Body of pancreas (tissue), 4 donors: ENCODE results near the gene CSRNP2. TPM values are rescaled to one million over a fixed set of nuclear protein-coding genes. Genes with fewer than 3 reads are reported as not detected.

Source experiments
- ATAC-seq: fragments of 150-250 bp; one replicate; pipeline ENCODE4 v1.9.1; 2016
- DNase-seq, 4 donors: peaks; one replicate each; pipeline ENCODE4 v3.0.0-alpha.2; 2019
- H3K27ac ChIP-seq, 4 donors: fragments of 200-600 bp; sonication (generic); 1 replicate in 3 of 4; 2 replicates in 1 of 4; pipeline versions ENCODE4 v1.5.1 to v1.6.1; 2016 to 2019; ENCODE audit warnings: mild to moderate bottlenecking in 1 of 4, mixed read lengths in 1 of 4, moderate library complexity in 1 of 4
- H3K27me3 ChIP-seq, 2 donors: fragments of 200-600 bp; sonication (generic); one replicate each; pipeline ENCODE4 v1.6.0; 2016; ENCODE audit warnings: mild to moderate bottlenecking in 1 of 2
- H3K36me3 ChIP-seq, 2 donors: fragments of 200-600 bp; sonication (generic); replicated peaks in 1 of 2; 2 replicates each; pipeline ENCODE4 v1.5.1; 2016; ENCODE audit warnings: low read depth in 2 of 2; ENCODE audit not compliant: insufficient read depth in 1 of 2
- H3K4me1 ChIP-seq: fragments of 200-600 bp; sonication (generic); one replicate; pipeline ENCODE4 v1.6.0; 2016
- H3K4me3 ChIP-seq, 2 donors: fragments of 200-600 bp; sonication (generic); 1 replicate in 1 of 2; 2 replicates in 1 of 2; pipeline ENCODE4 v1.5.1; 2016 to 2019
- H3K9me3 ChIP-seq, 3 donors: fragments of 200-600 bp; sonication (generic); 1 replicate in 2 of 3; 2 replicates in 1 of 3; pipeline ENCODE4 v1.5.1; 2016
- CTCF ChIP-seq, 7 experiments: fragments of 450-650 bp in 4 of 7; fragments of 200-600 bp in 3 of 7; sonication (generic) in 3 of 7; IDR thresholded peaks; one replicate each; pipeline ENCODE4 v1.5.1; 2016 to 2019; ENCODE audit warnings: antibody characterized with exemption in 7 of 7
- POLR2A ChIP-seq, 3 donors: fragments of 450-650 bp; IDR thresholded peaks; one replicate each; pipeline ENCODE4 v1.6.1; 2016; ENCODE audit warnings: antibody characterized with exemption in 3 of 3, mild to moderate bottlenecking in 2 of 3
- WGBS, 2 donors: methylation state at CpG; one replicate each; pipeline ENCODE4 v1.1.5; 2017; 5-methylcytosine and 5-hydroxymethylcytosine counted together
- intact Hi-C: fragments of 100-400 bp; cut with DNase I; formaldehyde crosslinking; loops from one replicate; pipeline ENCODE4 v1.15.1; 2023
- total RNA-seq, 2 donors: library from RNA; depleted of rRNA; stranded (reverse); fragments of >200 nt; gene quantifications; one replicate each; pipeline ENCODE4 v1.1.0, GENCODE V29; 2016

Gene CSRNP2
- total RNA-seq, 2 donors from 2014 or later = 20.8 to 25.4 TPM

DNA sequence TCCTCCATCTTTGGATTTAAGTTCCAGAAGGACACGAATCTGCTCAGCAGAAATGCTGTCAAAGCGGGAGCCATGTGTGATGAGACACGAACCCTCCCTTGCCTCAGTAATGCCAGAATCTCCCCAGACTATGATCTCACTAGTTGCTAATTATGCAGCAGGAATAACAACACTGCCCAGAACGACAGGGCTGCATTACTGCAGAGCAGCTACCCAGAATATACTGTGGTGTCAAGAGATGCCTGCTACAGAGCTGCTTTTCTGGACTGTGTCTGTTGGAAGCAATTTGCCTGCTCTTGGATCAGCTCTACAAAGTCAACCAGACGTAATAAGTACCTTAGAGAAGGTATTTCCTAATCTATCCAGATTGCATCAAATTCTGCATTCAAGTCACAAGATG lies 5.5 kb downstream of the CSRNP2 start:
- 67 to 71% methylated on average over 5 of the region's 5 CpGs for WGBS, 2 donors
- H3K27ac ChIP-seq = no peak overlapping the region
- intact Hi-C loops = no loop called here
- H3K36me3 ChIP-seq = peaks cover 0 to 1% of the 10 kb centered on the region in 2 donors
- H3K27me3 ChIP-seq = no peaks in the 10 kb centered on the region
- DNase-seq = no peak
- no peak overlapping the region for H3K4me3 ChIP-seq
- peaks cover 8% of the 10 kb centered on the region for H3K4me1 ChIP-seq
- ATAC-seq = no peak
- H3K9me3 ChIP-seq = no peaks in the 10 kb centered on the region
- TF ChIP-seq CTCF (IDR thresholded peaks at IDR 0.05) (no peak), POLR2A (IDR thresholded peaks at IDR 0.05) (no peak)

DNA sequence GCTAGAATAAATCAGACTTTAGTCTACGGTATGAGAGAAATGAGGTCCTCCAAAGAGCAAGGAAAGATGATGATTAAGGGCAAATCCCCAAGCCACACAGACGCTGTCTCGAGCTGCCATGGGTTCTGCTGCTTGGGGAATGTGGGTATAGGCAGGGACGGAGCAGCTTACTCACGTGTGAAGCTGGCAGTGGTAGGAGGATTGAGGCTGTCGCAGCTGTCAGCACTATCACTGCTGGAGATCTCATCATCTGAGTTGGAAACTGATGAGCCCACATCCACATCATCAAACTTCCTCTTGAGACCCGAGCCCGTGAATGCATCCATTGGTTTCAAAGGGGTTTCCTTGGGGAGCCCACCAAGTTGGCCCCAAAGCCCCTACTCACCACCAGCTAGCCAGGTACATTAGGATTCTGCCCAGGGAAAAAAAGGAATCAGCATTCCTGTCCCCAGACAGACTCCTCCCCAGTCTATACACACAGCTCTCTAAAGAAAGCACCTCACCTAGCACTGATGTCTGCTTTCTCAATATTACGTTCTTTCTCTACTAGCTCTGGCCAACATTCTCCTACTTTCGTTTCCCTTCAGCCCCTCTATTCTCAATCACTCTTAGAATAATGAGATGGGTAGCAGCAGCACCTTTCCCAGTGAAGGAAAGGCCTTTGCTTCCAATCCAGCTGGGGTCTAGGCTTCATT lies 7.0 kb downstream of the CSRNP2 start:
- Histone ChIP-seq H3K27ac (no peak overlapping the region), H3K4me3 (no peak overlapping the region), H3K4me1 (peaks cover 8% of the 10 kb centered on the region), H3K36me3 (peaks cover 0 to 1% of the 10 kb centered on the region in 2 donors), H3K27me3 (no peaks in the 10 kb centered on the region), H3K9me3 (no peaks in the 10 kb centered on the region)
- intact Hi-C loops = no loop called here
- ATAC-seq (no peak), DNase-seq (no peak)
- TF ChIP-seq POLR2A (IDR thresholded peaks at IDR 0.05) (no peak), CTCF (IDR thresholded peaks at IDR 0.05) (no peak)
- WGBS, 2 donors = 88 to 92% methylated on average over 10 of the region's 10 CpGs

GRCh38 chr12:51075390-51075789 lies 8.0 kb downstream of the CSRNP2 start:
- 86 to 98% methylated on average over 5 of the region's 5 CpGs for WGBS, 2 donors
- Histone ChIP-seq H3K9me3 (no peaks in the 10 kb centered on the region), H3K27me3 (no peaks in the 10 kb centered on the region), H3K4me1 (peaks cover 11% of the 10 kb centered on the region), H3K27ac (no peak overlapping the region), H3K36me3 (peaks cover 0 to 1% of the 10 kb centered on the region in 2 donors), H3K4me3 (no peak overlapping the region)
- ATAC-seq (no peak), DNase-seq (no peak)
- intact Hi-C loops = no loop called here
- TF ChIP-seq CTCF (IDR thresholded peaks at IDR 0.05) = no peak
- TF ChIP-seq POLR2A (IDR thresholded peaks at IDR 0.05) = no peak

DNA sequence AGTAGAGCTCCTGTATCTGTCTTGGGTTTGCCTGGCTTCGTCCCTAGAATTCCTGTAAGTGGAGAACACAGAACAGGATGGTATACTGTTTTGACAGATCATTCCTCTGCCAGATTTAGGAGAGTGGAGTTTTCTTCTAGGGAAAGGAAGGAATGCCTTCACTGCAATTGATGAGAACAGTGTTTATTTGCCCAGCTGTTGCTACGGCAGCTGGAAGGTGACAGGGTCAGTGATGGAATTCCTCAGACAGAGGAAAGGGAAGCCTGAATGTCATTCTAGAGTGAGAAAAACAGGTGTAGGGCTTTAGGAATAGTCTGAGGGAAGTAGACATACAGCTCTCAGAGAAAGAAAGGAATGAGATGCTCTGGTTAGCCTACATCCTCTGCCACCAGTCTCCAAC lies 11.7 kb downstream of the CSRNP2 start:
- H3K36me3 ChIP-seq = peaks cover 6 to 7% of the 10 kb centered on the region in 2 donors
- intact Hi-C loops = no loop called here
- WGBS, 2 donors = 24 to 47% methylated on average over 2 of the region's 2 CpGs

DNA sequence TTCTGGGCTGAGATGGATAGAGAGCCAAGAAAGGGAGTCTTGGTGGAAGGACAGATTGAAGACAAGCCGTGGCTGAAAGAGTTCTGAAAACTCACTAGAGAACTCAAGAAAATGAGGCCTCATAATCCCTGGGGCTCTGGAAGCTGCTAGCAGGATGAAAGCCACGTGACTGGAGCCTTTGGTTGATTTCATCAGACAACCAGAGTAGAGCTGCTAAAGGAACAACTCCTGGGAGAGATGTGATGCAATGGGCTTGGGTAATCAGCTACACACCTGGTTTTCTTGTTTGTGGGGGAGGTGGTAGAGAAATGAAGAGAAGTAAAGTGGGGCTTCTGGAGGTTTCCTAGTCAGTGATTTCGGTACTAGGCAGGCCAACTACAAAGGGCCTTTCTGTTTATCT lies 13.4 kb downstream of the CSRNP2 start:
- H3K36me3 ChIP-seq = peaks cover 6 to 7% of the 10 kb centered on the region in 2 donors
- peak in 2 of 4 donors; percentile 32 to 69 for DNase-seq
- WGBS, 2 donors = 79 to 87% methylated on average over 3 of the region's 3 CpGs
- H3K27me3 ChIP-seq = no peaks in the 10 kb centered on the region
- H3K4me3 ChIP-seq = no peak overlapping the region
- peak overlapping the region in 1 of 4 donors; percentile 35 for H3K27ac ChIP-seq
- H3K4me1 ChIP-seq = peaks cover 19% of the 10 kb centered on the region
- H3K9me3 ChIP-seq = no peaks in the 10 kb centered on the region
- TF ChIP-seq POLR2A (IDR thresholded peaks at IDR 0.05) (no peak), CTCF (IDR thresholded peaks at IDR 0.05) (no peak)
- intact Hi-C loops = no loop called here
- no peak for ATAC-seq

More for the DNA sequence above, 11.7 kb downstream of the CSRNP2 start:
- Histone ChIP-seq H3K27me3 (no peaks in the 10 kb centered on the region), H3K9me3 (no peaks in the 10 kb centered on the region), H3K4me1 (peaks cover 11% of the 10 kb centered on the region), H3K4me3 (no peak overlapping the region), H3K27ac (no peak overlapping the region)
- no peak for TF ChIP-seq POLR2A (IDR thresholded peaks at IDR 0.05)
- DNase-seq = peak; percentile 48 to 72 (median 62)
- peak; percentile 68 for ATAC-seq
